ENCODE results near the gene ABLIM1.

The ABLIM1 gene

GRCh38 chr10:114482480-114483304 is 175.4 kb downstream of the ABLIM1 start:
- DNase-seq, result no peak

GRCh38 chr10:114481055-114481454 is 177.0 kb downstream of the ABLIM1 start:
- no peak for DNase-seq

GRCh38 chr10:114479836-114480235 is 178.2 kb downstream of the ABLIM1 start:
- DNase-seq, result no peak

GRCh38 chr10:114479307-114479706 is 178.8 kb downstream of the ABLIM1 start:
- DNase-seq, result no peak

GRCh38 chr10:114478281-114478680 is 179.8 kb downstream of the ABLIM1 start:
- no peak for DNase-seq

- DNase-seq, result no peak
These were observed 180.8 kb downstream of the ABLIM1 start for GRCh38 chr10:114477285-114477684.

- DNase-seq, result no peak
These were observed 183.1 kb downstream of the ABLIM1 start for GRCh38 chr10:114474989-114475388.

GRCh38 chr10:114473776-114474175 is 184.3 kb downstream of the ABLIM1 start:
- no peak for DNase-seq

- no peak for DNase-seq
These were observed 185.2 kb downstream of the ABLIM1 start for GRCh38 chr10:114472877-114473253.

- no peak for DNase-seq
These were observed 185.9 kb downstream of the ABLIM1 start for GRCh38 chr10:114471906-114472876.

- DNase-seq, result peak; percentile 9
These were observed 186.8 kb downstream of the ABLIM1 start for GRCh38 chr10:114470956-114471905.

GRCh38 chr10:114470361-114470760 is 187.7 kb downstream of the ABLIM1 start:
- DNase-seq, result no peak

GRCh38 chr10:114458955-114459354 is 199.1 kb downstream of the ABLIM1 start:
- DNase-seq, result no peak

GRCh38 chr10:114458216-114458920 is 199.7 kb downstream of the ABLIM1 start:
- DNase-seq, result no peak

GRCh38 chr10:114453576-114453975 is 204.5 kb downstream of the ABLIM1 start:
- DNase-seq, result no peak

- DNase-seq, result no peak
These were observed 209.2 kb downstream of the ABLIM1 start for GRCh38 chr10:114448897-114449296.

- DNase-seq, result no peak
These were observed 212.7 kb downstream of the ABLIM1 start for GRCh38 chr10:114445332-114445731.

- no peak for DNase-seq
These were observed 213.3 kb downstream of the ABLIM1 start for GRCh38 chr10:114444819-114445218.

GRCh38 chr10:114442091-114442630 is 215.9 kb downstream of the ABLIM1 start:
- no peak for DNase-seq

- no peak for DNase-seq
These were observed 217.0 kb downstream of the ABLIM1 start for GRCh38 chr10:114441107-114441506.

- peak; percentile 4 for DNase-seq
These were observed 220.4 kb downstream of the ABLIM1 start for GRCh38 chr10:114437473-114438292.

All from NCI-H2227 treated with DMSO at 0.1 percent for 48 hours (cell line).